Gastrocnemius medialis (tissue), 4 donors: ENCODE data around the gene DCTN1.

ENCODE experiments used
- CTCF ChIP-seq, 5 experiments: fragments of 450-650 bp in 3 of 5; fragments of 200-600 bp in 2 of 5; sonication (generic) in 2 of 5; IDR thresholded peaks in 4 of 5; conservative IDR thresholded peaks in 1 of 5; 1 replicate in 4 of 5; 2 replicates in 1 of 5; pipeline ENCODE4 v1.5.1; 2016 to 2019; ENCODE audit warnings: antibody characterized with exemption in 5 of 5, mild to moderate bottlenecking in 3 of 5, moderate library complexity in 3 of 5
- POLR2A ChIP-seq, 2 donors: fragments of 450-650 bp; IDR thresholded peaks; one replicate each; pipeline ENCODE4 v1.6.1; 2017; ENCODE audit warnings: antibody characterized with exemption in 2 of 2, mild to moderate bottlenecking in 2 of 2, moderate library complexity in 2 of 2

- no peak for TF ChIP-seq CTCF (IDR thresholded peaks at IDR 0.05 in 4 of 5, conservative IDR thresholded peaks at IDR 0.05 in 1 of 5)
- no peak for TF ChIP-seq POLR2A (IDR thresholded peaks at IDR 0.05)
These were observed 48.6 kb upstream of the DCTN1 start for GRCh38 chr2:74428675-74429074.
